NCI-H1105 (cell line): ENCODE measurements around the gene ZC3HAV1.
A peak's percentile ranks its signal among the peaks of the same experiment; 100 is the strongest.
"Not testable (repeated sequence)": the region's sequence is repeated elsewhere in the genome, so short reads cannot be mapped to it uniquely, and the experiment has no call there.

Experiments
- DNase-seq: peaks from one replicate; lab custom pipeline; 2025; lab: John Stamatoyannopoulos, UW

Gene ZC3HAV1

GRCh38 chr7:139109188-139109982 lies at the start of gene ZC3HAV1:
TSS of gene ZC3HAV1 (minus strand) at chr7:139109720. CDS start at chr7:139109331, 389 bp downstream.
- peak; percentile 59 for DNase-seq

GRCh38 chr7:139153832-139154231 lies 44.3 kb upstream of the ZC3HAV1 start:
- DNase-seq: no peak

- no peak for DNase-seq
Observed at GRCh38 chr7:139152149-139152548, 42.6 kb upstream of the ZC3HAV1 start.

- DNase-seq: no peak
Observed at GRCh38 chr7:139139150-139139549, 29.6 kb upstream of the ZC3HAV1 start.

GRCh38 chr7:139133335-139134139 lies 24.0 kb upstream of the ZC3HAV1 start:
- DNase-seq: peak; percentile 86

GRCh38 chr7:139132887-139133286 lies 23.4 kb upstream of the ZC3HAV1 start:
- no peak for DNase-seq

GRCh38 chr7:139131601-139132041 lies 22.1 kb upstream of the ZC3HAV1 start:
- DNase-seq: no peak

GRCh38 chr7:139129814-139130213 lies 20.3 kb upstream of the ZC3HAV1 start:
- not testable (repeated sequence) for DNase-seq

- DNase-seq: no peak
Observed at GRCh38 chr7:139127648-139128047, 18.1 kb upstream of the ZC3HAV1 start.

GRCh38 chr7:139125657-139126056 lies 16.1 kb upstream of the ZC3HAV1 start:
- no peak for DNase-seq

GRCh38 chr7:139124995-139125394 lies 15.5 kb upstream of the ZC3HAV1 start:
- DNase-seq: not testable (repeated sequence)

GRCh38 chr7:139124084-139124914 lies 14.8 kb upstream of the ZC3HAV1 start:
- DNase-seq: no peak

- DNase-seq: no peak
Observed at GRCh38 chr7:139119486-139119849, 9.9 kb upstream of the ZC3HAV1 start.

- DNase-seq: no peak
Observed at GRCh38 chr7:139118805-139119485, 9.4 kb upstream of the ZC3HAV1 start.

- no peak for DNase-seq
Observed at GRCh38 chr7:139118234-139118804, 8.8 kb upstream of the ZC3HAV1 start.

GRCh38 chr7:139117599-139118233 lies 8.2 kb upstream of the ZC3HAV1 start:
- no peak for DNase-seq

GRCh38 chr7:139116999-139117398 lies 7.5 kb upstream of the ZC3HAV1 start:
- DNase-seq: no peak

- DNase-seq: no peak
Observed at GRCh38 chr7:139115104-139115503, 5.6 kb upstream of the ZC3HAV1 start.

GRCh38 chr7:139114585-139114984 lies 5.1 kb upstream of the ZC3HAV1 start:
- no peak for DNase-seq

- no peak for DNase-seq
Observed at GRCh38 chr7:139114018-139114417, 4.5 kb upstream of the ZC3HAV1 start.

GRCh38 chr7:139112741-139113250 lies 3.3 kb upstream of the ZC3HAV1 start:
- no peak for DNase-seq
